A549 treated with CORT108297 at 1 μM for 4 hours (cell line): ENCODE measurements around the gene RPS5. TPM values are rescaled to one million over a fixed set of nuclear protein-coding genes. Genes with fewer than 3 reads are reported as not detected.

Experiments
- total RNA-seq: library from RNA; stranded (reverse); fragments of 200-300 nt; extraction: Qiagen RNA extraction; gene quantifications from 5 replicates; pipeline ENCODE4 v1.2.3, GENCODE V29; 2022

The RPS5 gene
- 2,147 to 2,676 TPM (median 2,583 TPM) in 5 replicates for total RNA-seq

DNA sequence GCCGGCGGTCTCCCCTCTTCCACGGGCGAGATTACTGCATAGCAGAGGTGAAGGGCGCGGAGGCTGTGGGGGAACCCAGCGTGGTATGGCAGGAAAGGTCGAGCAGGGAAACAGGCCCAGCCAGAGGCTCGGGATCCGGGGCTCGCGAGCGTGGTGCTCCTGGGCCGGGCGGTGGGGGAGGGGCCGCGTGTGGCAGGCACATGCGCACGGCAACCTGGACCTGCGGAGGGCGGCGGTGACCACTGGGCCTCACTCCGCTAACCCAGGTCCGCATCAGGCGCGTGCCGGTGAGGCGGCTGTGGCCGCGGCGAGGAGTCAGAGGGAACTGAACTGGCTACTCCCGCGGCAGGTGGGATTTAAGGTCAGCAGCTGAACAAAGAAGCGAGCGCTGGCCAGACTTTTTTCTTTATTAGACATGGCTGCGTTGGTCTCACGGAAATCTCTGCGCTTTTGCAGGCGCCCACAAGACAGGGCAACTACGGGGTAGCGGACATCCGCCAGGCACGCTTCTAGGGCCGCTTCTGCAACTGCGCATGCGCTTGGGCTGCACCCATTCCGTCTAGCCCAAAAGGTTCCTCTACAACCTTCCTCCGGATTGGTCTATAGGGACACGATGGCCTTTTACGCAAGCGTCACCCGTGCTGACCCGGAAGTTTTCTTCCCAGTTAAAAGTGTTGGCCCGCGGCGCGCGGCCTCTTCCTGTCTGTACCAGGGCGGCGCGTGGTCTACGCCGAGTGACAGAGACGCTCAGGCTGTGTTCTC lies at the start of gene RPS5:
Gene RPS5 (plus strand): TSS at position 694 of the 762 bp plus-strand sequence. CDS start 869 bp downstream, outside the sequence.

DNA sequence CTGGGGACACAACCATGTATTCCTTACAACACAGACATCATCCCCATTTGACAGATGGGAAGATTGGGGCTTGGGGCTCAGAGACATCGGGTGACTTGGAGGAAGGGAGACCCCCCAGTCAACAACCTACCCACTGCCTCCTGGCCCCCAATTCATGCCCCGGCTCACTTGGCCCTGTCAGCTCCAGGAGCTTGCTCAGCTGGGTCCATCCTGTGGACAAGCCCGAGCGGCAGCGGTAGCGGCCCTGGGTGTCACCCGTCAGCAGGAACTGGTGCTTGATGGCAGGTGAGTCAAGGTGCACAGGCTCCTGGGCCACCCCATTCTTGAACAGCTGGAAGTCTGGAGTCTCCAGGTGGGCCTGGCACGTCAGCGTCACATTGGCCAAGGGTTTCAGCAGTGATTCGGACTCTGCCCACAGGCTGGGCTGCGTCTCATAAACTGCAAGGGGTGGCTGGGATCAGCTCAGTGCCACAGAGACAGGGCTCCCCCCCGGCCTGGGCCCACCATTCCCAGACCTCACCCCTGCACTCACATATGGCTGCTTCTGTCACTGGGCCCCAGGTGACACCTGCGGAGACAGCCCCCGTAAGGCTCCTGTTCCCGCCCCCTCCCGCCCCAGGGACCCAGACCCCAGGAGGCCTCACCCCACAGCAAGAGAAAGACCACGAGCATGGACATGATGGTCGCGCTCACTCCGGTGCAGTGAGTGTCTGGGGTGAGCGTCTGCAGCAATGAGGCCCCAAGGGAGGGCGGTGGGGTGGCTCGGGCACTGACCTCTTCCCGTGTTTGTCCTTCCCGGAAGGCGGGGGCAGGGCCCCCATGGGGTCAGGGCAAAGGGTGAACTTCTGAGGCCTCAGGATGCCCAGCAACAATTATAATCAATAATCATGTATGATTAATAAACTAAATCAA lies 34.1 kb upstream of the RPS5 start, which contains the start of gene A1BG:
Gene A1BG (minus strand): TSS at position 733 of the 912 bp plus-strand sequence. CDS start 55 bp downstream, at position 678.

DNA sequence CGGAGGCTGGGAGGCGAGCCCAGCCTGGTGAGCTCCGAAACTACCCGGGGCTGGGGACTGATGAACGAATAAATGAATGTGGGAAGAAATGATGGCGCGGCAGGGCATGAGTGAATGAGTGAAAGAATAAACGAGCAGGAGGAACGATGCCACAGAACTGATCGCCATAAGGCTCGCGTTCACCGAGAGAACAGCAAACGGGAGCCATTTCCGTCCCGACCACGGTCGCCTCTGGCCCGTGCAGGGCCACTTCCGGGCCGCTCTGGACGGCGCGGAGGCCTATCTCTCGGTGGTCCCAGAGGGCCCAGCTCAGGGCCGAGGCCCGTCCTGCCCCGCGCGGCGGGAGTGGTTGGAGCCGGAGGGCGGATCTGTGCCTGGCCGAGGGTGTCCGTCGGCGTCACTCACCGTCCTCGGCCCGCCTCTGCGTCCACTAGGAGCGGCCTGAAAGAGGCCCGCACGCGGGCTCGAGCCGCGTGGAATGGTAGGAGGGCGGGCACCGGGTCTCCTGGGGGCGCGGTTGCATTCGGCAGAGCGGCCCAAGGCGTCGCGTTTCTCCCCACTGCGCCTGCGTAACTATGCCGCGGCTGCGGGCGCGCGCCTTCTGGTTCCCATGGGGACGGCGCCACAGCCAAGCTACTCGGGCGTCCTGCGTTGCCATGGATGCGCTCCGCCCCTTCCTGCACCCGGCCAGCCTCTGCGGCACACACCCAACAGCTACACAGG lies 24.6 kb upstream of the RPS5 start, which contains the start of gene ZNF497:
Gene ZNF497 (minus strand): TSS at position 480 of the 723 bp plus-strand sequence. CDS start 5,116 bp downstream, outside the sequence.

DNA sequence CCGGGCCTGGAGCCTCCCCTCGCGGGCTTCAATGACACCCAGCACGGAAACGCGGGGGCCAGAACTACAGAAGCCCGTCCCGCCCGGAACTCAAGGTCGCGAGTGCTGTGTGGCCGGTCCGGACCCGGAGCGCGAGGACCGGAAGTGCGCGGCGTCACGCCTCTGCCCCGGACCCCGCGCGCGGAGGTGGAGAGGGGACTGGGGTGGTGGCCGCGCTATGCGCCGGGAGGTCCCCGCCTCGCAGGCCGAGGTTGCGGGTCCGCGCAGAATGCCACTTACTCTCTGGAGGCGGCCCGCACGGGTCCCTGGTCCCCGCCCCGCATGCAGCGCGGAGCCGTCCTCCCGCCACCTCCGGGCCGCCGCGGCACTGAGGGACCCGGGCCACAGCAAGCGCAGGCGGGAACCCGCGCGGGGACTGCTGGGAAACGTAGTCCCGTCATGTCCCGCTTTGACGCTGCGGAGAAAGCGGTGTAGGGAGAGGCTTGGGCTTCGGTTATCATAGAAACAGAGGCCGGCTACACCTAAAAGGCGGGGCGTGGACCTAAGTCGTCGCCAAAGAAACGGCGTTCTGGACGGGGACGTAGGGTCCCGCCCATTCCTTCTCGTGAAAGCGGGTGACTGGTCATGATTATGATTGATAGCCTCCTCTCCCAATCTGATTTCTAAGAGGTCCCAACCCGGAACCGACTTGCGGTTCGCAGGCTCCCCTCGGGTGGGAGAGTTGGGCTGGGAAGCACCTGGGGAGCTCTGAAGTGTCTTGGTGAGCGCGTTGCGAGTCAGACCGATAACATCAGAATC lies 6.2 kb upstream of the RPS5 start, which contains the start of gene ZNF837:
Gene ZNF837 (minus strand): TSS at position 369 of the 798 bp plus-strand sequence. CDS start 11,698 bp downstream, outside the sequence.

DNA sequence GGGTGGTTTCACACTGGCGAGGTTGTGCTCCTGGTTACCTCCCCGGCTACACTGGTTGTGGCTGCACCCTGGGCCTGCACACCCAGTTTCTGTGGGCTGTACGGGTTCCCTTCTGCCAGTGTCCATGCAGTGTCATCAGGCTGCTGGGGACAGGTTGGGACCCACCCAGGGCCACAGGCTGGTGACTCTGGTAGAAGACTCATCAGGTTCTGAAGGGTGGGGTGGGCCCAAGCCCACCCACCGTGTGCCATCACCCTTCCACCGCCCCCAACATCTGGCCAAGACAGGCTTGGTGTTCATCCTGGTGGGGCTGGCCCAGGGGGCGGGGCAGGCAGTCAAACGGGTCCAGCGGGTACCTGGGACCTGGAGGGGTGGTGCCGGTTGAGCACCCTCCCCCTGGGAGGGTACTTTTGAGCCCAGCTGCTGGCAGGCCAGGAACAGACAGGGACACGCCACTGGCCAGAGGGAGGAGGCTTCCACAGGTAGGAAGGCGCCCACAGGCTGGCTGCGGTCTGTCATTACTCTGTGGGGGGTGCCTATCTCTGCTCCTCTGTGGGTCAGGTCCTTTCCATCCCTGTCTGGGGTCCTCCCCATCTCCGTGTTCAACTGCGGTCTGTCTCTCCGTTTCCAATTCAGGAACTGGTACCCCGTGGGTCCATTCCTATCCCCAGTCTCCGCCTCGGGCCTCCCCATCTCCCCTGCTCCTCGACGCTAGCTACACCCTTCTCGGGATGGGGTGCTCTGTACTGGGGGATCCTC lies 8.3 kb downstream of the RPS5 start, which contains the start of gene RNF225:
Gene RNF225 (plus strand): TSS at position 437 of the 759 bp plus-strand sequence. CDS start 434 bp downstream, outside the sequence.

DNA sequence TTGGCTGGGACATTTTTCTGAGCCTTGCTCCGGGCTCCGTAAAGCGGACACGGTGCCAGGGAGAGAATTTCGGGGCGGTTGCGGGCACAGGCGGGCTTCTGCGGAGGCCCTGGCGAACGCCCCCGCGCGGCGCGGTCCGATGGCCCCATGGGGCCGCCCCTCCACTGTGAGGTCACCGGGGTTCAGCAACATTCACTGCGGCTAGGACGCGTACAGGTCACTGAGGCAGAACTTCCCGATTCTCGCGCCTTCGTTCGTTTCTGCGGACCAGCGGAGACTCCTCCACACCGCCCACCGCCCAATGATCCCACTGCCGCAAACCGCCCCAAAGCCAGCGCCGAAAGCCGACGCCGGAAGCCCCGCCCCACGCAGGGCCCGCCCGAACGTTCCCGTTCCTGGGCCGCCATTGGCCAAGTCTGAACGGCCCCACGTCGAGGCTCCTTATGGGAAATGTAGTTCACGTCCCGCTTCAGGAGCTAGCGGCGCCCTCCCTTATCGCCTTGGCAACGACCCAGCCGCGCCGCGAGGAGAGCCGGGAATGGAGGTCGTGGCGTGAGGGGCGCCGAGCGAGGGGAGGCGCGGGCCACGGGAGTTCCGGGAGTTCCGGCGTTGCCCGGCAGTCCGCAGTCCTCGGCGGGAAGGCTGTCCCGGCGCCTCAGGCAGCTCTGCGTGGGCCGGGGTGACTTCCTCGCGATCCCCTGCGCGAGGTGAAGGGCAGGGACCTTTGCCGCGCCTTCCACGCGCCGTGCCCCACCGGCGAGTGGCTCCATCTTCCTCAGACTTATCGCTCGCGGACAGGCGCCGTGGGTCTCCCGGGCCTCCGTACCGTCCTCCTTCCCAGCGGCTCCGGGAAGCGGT lies 21.3 kb downstream of the RPS5 start, which contains the start of gene ZNF584:
Gene ZNF584 (plus strand): TSS at position 498 of the 858 bp plus-strand sequence. CDS start 499 bp downstream, outside the sequence.

DNA sequence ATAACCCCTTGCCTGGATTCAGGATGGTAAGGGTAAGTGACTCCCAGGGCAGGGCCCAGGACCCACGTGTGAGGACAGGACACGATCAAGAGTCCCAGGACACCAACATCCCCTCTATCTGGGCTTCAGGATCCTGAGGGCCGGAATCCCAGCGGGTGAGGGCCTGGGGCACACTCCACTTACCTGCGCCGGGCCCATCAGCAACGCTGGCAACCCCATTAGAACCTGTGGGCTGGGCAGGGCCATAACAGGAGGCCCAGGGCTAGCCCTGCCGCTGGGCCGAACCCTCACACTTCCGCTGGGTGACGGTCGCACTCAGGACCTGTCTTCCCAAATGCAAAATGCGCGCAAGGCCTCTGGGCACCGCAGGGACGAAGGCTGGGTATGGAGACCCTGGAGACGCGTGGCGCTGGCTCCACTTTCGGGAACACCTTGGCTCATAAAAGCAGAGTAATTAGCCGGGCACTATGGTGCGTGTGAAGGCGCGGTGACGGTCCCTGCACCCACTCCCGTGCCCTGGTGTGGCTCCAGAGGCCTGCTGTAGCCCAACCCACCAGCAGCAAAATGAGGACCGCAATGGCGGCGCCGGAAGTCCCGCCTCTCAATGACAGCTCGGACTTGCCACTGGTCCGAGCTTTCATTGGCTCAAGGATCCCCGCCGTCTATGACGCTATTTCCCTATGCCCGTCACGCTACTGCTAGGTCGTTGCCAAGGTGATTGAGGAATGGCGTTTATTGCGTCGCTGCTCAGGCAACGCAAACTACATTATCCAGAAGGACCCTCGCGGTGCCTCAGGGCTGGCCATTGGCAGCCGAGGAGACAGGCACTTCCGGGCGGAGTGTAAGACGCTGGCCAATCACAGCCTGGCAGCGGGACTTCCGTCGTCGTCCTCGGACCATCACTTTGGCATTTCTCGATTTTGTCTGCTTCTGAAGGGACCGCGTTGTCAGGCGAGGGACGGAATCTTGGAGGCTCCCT lies 52.8 kb downstream of the RPS5 start, which contains the start of gene ZNF132:
Gene ZNF132 (minus strand): TSS at position 578 of the 979 bp plus-strand sequence. CDS start 332 bp downstream, at position 246.

Other genes with a start within 250 kb of the RPS5 start
- gene ZNF329, start 236.5 kb upstream of the RPS5 start, total RNA-seq: 2.6 to 3.8 TPM (median 3.0 TPM) in 5 replicates
- gene ZNF274, start 204.2 kb upstream of the RPS5 start, total RNA-seq: 13.0 to 14.8 TPM (median 14.1 TPM) in 5 replicates
- gene ZNF544, start 158.4 kb upstream of the RPS5 start, total RNA-seq: 15.5 to 22.6 TPM (median 17.0 TPM) in 5 replicates
- 0.96 to 1.5 TPM (median 0.97 TPM) in 5 replicates for gene ZNF8, start 108.3 kb upstream of the RPS5 start, total RNA-seq
- gene ERVK3-1, start 81.9 kb upstream of the RPS5 start, total RNA-seq: 88.9 to 110 TPM (median 94.2 TPM) in 5 replicates
- 2.4 to 2.7 TPM (median 2.6 TPM) in 5 replicates for gene ZSCAN22, start 60.3 kb upstream of the RPS5 start, total RNA-seq
- 9.0 to 15.1 TPM (median 12.4 TPM) in 5 replicates for gene A1BG, start 33.8 kb upstream of the RPS5 start, total RNA-seq
- 0.98 to 1.7 TPM (median 1.5 TPM) in 5 replicates for gene ZNF497, start 24.5 kb upstream of the RPS5 start, total RNA-seq
- 0.92 to 1.6 TPM (median 1.4 TPM) in 5 replicates for gene ZNF837, start 6.2 kb upstream of the RPS5 start, total RNA-seq
- gene RNF225, start 8.4 kb downstream of the RPS5 start, total RNA-seq: 0.08 to 0.25 TPM (median 0.17 TPM) in 4 of 5 replicates, not detected in the other
- 17.4 to 20.0 TPM (median 19.2 TPM) in 5 replicates for gene ZNF584, start 21.4 kb downstream of the RPS5 start, total RNA-seq
- 0.08 to 0.10 TPM (median 0.09 TPM) in 5 replicates for gene ZNF132, start 52.9 kb downstream of the RPS5 start, total RNA-seq
- gene ZNF324B, start 64.4 kb downstream of the RPS5 start, total RNA-seq: 5.8 to 7.5 TPM (median 7.3 TPM) in 5 replicates
- gene ZNF324, start 79.8 kb downstream of the RPS5 start, total RNA-seq: 7.8 to 11.4 TPM (median 9.2 TPM) in 5 replicates
- 11.4 to 14.5 TPM (median 14.0 TPM) in 5 replicates for gene ZNF446, start 89.1 kb downstream of the RPS5 start, total RNA-seq
- 24.8 to 33.9 TPM (median 31.6 TPM) in 5 replicates for gene SLC27A5, start 124.7 kb downstream of the RPS5 start, total RNA-seq
- gene ZBTB45, start 132.5 kb downstream of the RPS5 start, total RNA-seq: 13.1 to 20.3 TPM (median 18.7 TPM) in 5 replicates
- 665 to 788 TPM (median 684 TPM) in 5 replicates for gene TRIM28, start 156.8 kb downstream of the RPS5 start, total RNA-seq
- gene CHMP2A, start 167.8 kb downstream of the RPS5 start, total RNA-seq: 194 to 206 TPM (median 196 TPM) in 5 replicates
- gene UBE2M, start 171.3 kb downstream of the RPS5 start, total RNA-seq: 130 to 147 TPM (median 141 TPM) in 5 replicates
- 9.9 to 18.7 TPM (median 16.8 TPM) in 5 replicates for gene MZF1, start 186.1 kb downstream of the RPS5 start, total RNA-seq